HepG2 (cell line): Measurements from ENCODE around the gene ITGAX.

Experiments used
- CHD4 ChIP-seq: fragments of 200-600 bp; sonication (generic); IDR thresholded peaks from 2 replicates; pipeline ENCODE4 v1.7.0; 2017; ENCODE audit warnings: mild to moderate bottlenecking, low read length, borderline replicate concordance
- TF ChIP-seq, protein P1 (sequence below): sonication (generic); formaldehyde crosslinking; IDR thresholded peaks from 2 replicates; pipeline ENCODE4 v1.5.0; 2020; ENCODE audit warnings: mild to moderate bottlenecking, missing genetic modification reagents, moderate library complexity
- TF ChIP-seq, protein P2 (sequence below), 2 experiments: IDR thresholded peaks; 2 replicates each; pipeline ENCODE4 v1.6.1; 2011 to 2012; ENCODE audit warnings: low read length in 2 of 2, borderline replicate concordance in 1 of 2, low read depth in 1 of 2, mild to moderate bottlenecking in 1 of 2, moderate library complexity in 1 of 2
- TF ChIP-seq, protein P3 (sequence below): sonication (generic); IDR thresholded peaks from 2 replicates; pipeline ENCODE4 v1.6.1; 2016; ENCODE audit warnings: low read depth, borderline replicate concordance

DNA sequence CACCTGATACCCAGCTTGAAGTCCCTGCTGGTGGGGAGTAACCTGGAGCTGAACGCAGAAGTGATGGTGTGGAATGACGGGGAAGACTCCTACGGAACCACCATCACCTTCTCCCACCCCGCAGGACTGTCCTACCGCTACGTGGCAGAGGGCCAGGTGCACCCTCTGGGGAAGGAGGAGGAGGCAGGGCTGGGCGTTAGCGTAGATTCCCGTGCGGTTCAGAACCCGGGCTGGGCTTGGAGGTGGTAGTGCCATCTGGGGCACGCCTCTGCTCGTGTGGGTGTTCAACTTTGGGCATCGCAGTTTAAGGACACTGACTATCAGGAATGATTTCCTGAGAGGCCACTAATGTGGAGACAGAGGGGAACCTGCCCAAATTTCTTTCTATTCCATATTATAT is 18.3 kb downstream of the ITGAX start:
- TF ChIP-seq, protein P1, sequence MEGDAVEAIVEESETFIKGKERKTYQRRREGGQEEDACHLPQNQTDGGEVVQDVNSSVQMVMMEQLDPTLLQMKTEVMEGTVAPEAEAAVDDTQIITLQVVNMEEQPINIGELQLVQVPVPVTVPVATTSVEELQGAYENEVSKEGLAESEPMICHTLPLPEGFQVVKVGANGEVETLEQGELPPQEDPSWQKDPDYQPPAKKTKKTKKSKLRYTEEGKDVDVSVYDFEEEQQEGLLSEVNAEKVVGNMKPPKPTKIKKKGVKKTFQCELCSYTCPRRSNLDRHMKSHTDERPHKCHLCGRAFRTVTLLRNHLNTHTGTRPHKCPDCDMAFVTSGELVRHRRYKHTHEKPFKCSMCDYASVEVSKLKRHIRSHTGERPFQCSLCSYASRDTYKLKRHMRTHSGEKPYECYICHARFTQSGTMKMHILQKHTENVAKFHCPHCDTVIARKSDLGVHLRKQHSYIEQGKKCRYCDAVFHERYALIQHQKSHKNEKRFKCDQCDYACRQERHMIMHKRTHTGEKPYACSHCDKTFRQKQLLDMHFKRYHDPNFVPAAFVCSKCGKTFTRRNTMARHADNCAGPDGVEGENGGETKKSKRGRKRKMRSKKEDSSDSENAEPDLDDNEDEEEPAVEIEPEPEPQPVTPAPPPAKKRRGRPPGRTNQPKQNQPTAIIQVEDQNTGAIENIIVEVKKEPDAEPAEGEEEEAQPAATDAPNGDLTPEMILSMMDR = no peak
- TF ChIP-seq, protein P2, sequence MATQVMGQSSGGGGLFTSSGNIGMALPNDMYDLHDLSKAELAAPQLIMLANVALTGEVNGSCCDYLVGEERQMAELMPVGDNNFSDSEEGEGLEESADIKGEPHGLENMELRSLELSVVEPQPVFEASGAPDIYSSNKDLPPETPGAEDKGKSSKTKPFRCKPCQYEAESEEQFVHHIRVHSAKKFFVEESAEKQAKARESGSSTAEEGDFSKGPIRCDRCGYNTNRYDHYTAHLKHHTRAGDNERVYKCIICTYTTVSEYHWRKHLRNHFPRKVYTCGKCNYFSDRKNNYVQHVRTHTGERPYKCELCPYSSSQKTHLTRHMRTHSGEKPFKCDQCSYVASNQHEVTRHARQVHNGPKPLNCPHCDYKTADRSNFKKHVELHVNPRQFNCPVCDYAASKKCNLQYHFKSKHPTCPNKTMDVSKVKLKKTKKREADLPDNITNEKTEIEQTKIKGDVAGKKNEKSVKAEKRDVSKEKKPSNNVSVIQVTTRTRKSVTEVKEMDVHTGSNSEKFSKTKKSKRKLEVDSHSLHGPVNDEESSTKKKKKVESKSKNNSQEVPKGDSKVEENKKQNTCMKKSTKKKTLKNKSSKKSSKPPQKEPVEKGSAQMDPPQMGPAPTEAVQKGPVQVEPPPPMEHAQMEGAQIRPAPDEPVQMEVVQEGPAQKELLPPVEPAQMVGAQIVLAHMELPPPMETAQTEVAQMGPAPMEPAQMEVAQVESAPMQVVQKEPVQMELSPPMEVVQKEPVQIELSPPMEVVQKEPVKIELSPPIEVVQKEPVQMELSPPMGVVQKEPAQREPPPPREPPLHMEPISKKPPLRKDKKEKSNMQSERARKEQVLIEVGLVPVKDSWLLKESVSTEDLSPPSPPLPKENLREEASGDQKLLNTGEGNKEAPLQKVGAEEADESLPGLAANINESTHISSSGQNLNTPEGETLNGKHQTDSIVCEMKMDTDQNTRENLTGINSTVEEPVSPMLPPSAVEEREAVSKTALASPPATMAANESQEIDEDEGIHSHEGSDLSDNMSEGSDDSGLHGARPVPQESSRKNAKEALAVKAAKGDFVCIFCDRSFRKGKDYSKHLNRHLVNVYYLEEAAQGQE (IDR thresholded peaks at IDR 0.05; ENCODE audit: borderline replicate concordance in 1 of 2, low read depth in 1 of 2, low read length in 2 of 2) = no peak
- TF ChIP-seq, protein P3, sequence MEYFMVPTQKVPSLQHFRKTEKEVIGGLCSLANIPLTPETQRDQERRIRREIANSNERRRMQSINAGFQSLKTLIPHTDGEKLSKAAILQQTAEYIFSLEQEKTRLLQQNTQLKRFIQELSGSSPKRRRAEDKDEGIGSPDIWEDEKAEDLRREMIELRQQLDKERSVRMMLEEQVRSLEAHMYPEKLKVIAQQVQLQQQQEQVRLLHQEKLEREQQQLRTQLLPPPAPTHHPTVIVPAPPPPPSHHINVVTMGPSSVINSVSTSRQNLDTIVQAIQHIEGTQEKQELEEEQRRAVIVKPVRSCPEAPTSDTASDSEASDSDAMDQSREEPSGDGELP = no peak
- TF ChIP-seq CHD4 = no peak
